ENCODE data around the gene USP25.

- TF ChIP-seq CTCF (conservative IDR thresholded peaks at IDR 0.05) (no peak), EZH2 (IDR thresholded peaks at IDR 0.05; ENCODE audit: low read depth) (no peak)
Measured at GRCh38 chr21:15928686-15929425, 199.1 kb downstream of the USP25 start.

Data from PC-9 (cell line).